HFFc6 (cell line): ENCODE data around the gene SKIC2. TPM values are rescaled to one million over a fixed set of nuclear protein-coding genes. Genes with fewer than 3 reads are reported as not detected.
"Not testable (repeated sequence)": the region's sequence is repeated elsewhere in the genome, so short reads cannot be mapped to it uniquely, and the experiment has no call there.

Experiments
- DNase-seq: peaks from one replicate; pipeline ENCODE4 v3.0.0-alpha.2; 2018
- H3K27ac Mint-ChIP-seq: 2 replicates; pipeline ENCODE4 v1.8.0; 2020; ENCODE audit warnings: mild to moderate bottlenecking, mixed read lengths
- H3K27me3 Mint-ChIP-seq: 2 replicates; pipeline ENCODE4 v1.8.0; 2021; ENCODE audit warnings: mild to moderate bottlenecking, moderate library complexity, mixed read lengths; ENCODE audit not compliant: insufficient read depth
- H3K36me3 Mint-ChIP-seq: 2 replicates; pipeline ENCODE4 v1.8.0; 2021; ENCODE audit warnings: low read depth, mixed read lengths
- H3K4me1 Mint-ChIP-seq: 2 replicates; pipeline ENCODE4 v1.8.0; 2020; ENCODE audit warnings: low read depth, mixed read lengths
- H3K4me3 Mint-ChIP-seq: 2 replicates; pipeline ENCODE4 v1.8.0; 2020; ENCODE audit warnings: mild to moderate bottlenecking, moderate library complexity, mixed read lengths
- H3K9me3 Mint-ChIP-seq: 2 replicates; pipeline ENCODE4 v1.8.0; 2020; ENCODE audit warnings: mild to moderate bottlenecking, mixed read lengths
- total RNA-seq, 6 experiments: library from RNA; stranded (reverse); fragmentation: NEBNext Ultra II Directional; extraction: Animal tissue kit (Norgen Biotek cat#: 25700); gene quantifications; 2 replicates in 1 of 6; 3 replicates in 5 of 6; pipeline ENCODE4 v1.2.3, GENCODE V29; 2021

Gene SKIC2
- total RNA-seq, 6 experiments from 2014 or later: 74.0 to 83.3 (median 77.8) TPM

GRCh38 chr6:31994421-31994820 is 35.4 kb downstream of the SKIC2 start:
- not testable (repeated sequence) for H3K27me3 Mint-ChIP-seq, H3K9me3 Mint-ChIP-seq, H3K36me3 Mint-ChIP-seq, H3K4me1 Mint-ChIP-seq, DNase-seq, H3K4me3 Mint-ChIP-seq, H3K27ac Mint-ChIP-seq

- not testable (repeated sequence) for H3K4me3 Mint-ChIP-seq, H3K9me3 Mint-ChIP-seq, H3K4me1 Mint-ChIP-seq, H3K27me3 Mint-ChIP-seq, H3K27ac Mint-ChIP-seq, H3K36me3 Mint-ChIP-seq, DNase-seq
These were observed 37.4 kb downstream of the SKIC2 start for GRCh38 chr6:31996385-31996784.

GRCh38 chr6:32002546-32003268 is 43.7 kb downstream of the SKIC2 start:
- H3K36me3 Mint-ChIP-seq, H3K4me3 Mint-ChIP-seq, H3K27ac Mint-ChIP-seq, H3K9me3 Mint-ChIP-seq, H3K4me1 Mint-ChIP-seq, DNase-seq, H3K27me3 Mint-ChIP-seq: not testable (repeated sequence)

GRCh38 chr6:32003301-32003700 is 44.3 kb downstream of the SKIC2 start:
- H3K36me3 Mint-ChIP-seq, H3K4me1 Mint-ChIP-seq, H3K9me3 Mint-ChIP-seq: not testable (repeated sequence)

GRCh38 chr6:32004393-32004792 is 45.4 kb downstream of the SKIC2 start:
- not testable (repeated sequence) for H3K27me3 Mint-ChIP-seq, H3K4me3 Mint-ChIP-seq, H3K4me1 Mint-ChIP-seq, DNase-seq, H3K27ac Mint-ChIP-seq, H3K36me3 Mint-ChIP-seq, H3K9me3 Mint-ChIP-seq

More at GRCh38 chr6:32003301-32003700, 44.3 kb downstream of the SKIC2 start:
- not testable (repeated sequence) for DNase-seq, H3K27ac Mint-ChIP-seq, H3K27me3 Mint-ChIP-seq, H3K4me3 Mint-ChIP-seq

- not testable (repeated sequence) for H3K4me3 Mint-ChIP-seq, H3K27me3 Mint-ChIP-seq, H3K27ac Mint-ChIP-seq, H3K4me1 Mint-ChIP-seq, H3K36me3 Mint-ChIP-seq, DNase-seq, H3K9me3 Mint-ChIP-seq
These were observed 46.0 kb downstream of the SKIC2 start for GRCh38 chr6:32004864-32005537.

- not testable (repeated sequence) for DNase-seq, H3K27ac Mint-ChIP-seq, H3K36me3 Mint-ChIP-seq, H3K4me1 Mint-ChIP-seq, H3K4me3 Mint-ChIP-seq, H3K9me3 Mint-ChIP-seq, H3K27me3 Mint-ChIP-seq
These were observed 46.5 kb downstream of the SKIC2 start for GRCh38 chr6:32005538-32005880.

GRCh38 chr6:32005991-32006529 is 47.1 kb downstream of the SKIC2 start:
- not testable (repeated sequence) for H3K9me3 Mint-ChIP-seq, H3K27ac Mint-ChIP-seq, H3K36me3 Mint-ChIP-seq, H3K4me1 Mint-ChIP-seq, H3K27me3 Mint-ChIP-seq, H3K4me3 Mint-ChIP-seq, DNase-seq

GRCh38 chr6:32007086-32007485 is 48.1 kb downstream of the SKIC2 start:
- H3K27me3 Mint-ChIP-seq, H3K4me1 Mint-ChIP-seq, H3K9me3 Mint-ChIP-seq, H3K4me3 Mint-ChIP-seq, DNase-seq, H3K27ac Mint-ChIP-seq, H3K36me3 Mint-ChIP-seq: not testable (repeated sequence)

GRCh38 chr6:32008037-32008436 is 49.1 kb downstream of the SKIC2 start:
- not testable (repeated sequence) for H3K36me3 Mint-ChIP-seq, H3K27me3 Mint-ChIP-seq, DNase-seq, H3K4me3 Mint-ChIP-seq, H3K4me1 Mint-ChIP-seq, H3K9me3 Mint-ChIP-seq, H3K27ac Mint-ChIP-seq

- H3K9me3 Mint-ChIP-seq, DNase-seq, H3K27me3 Mint-ChIP-seq: not testable (repeated sequence)
These were observed 49.6 kb downstream of the SKIC2 start for GRCh38 chr6:32008616-32009015.

GRCh38 chr6:32009537-32009936 is 50.6 kb downstream of the SKIC2 start:
- H3K27me3 Mint-ChIP-seq, H3K4me3 Mint-ChIP-seq, H3K36me3 Mint-ChIP-seq, H3K9me3 Mint-ChIP-seq, DNase-seq, H3K4me1 Mint-ChIP-seq, H3K27ac Mint-ChIP-seq: not testable (repeated sequence)

More at GRCh38 chr6:32008616-32009015, 49.6 kb downstream of the SKIC2 start:
- H3K27ac Mint-ChIP-seq, H3K4me3 Mint-ChIP-seq, H3K36me3 Mint-ChIP-seq, H3K4me1 Mint-ChIP-seq: not testable (repeated sequence)

GRCh38 chr6:32010856-32011530 is 52.0 kb downstream of the SKIC2 start:
- H3K4me3 Mint-ChIP-seq, H3K4me1 Mint-ChIP-seq, H3K27ac Mint-ChIP-seq, H3K27me3 Mint-ChIP-seq, DNase-seq, H3K9me3 Mint-ChIP-seq, H3K36me3 Mint-ChIP-seq: not testable (repeated sequence)
